HG03139 (cell line): Measurements from ENCODE around the gene THBS1.

Experiments used
- ATAC-seq: cut with Tn5 transposase; IDR thresholded peaks from one replicate; pipeline ENCODE4 v1.9.1; 2021; ENCODE audit not compliant: unreplicated experiment

THBS1 gene

DNA sequence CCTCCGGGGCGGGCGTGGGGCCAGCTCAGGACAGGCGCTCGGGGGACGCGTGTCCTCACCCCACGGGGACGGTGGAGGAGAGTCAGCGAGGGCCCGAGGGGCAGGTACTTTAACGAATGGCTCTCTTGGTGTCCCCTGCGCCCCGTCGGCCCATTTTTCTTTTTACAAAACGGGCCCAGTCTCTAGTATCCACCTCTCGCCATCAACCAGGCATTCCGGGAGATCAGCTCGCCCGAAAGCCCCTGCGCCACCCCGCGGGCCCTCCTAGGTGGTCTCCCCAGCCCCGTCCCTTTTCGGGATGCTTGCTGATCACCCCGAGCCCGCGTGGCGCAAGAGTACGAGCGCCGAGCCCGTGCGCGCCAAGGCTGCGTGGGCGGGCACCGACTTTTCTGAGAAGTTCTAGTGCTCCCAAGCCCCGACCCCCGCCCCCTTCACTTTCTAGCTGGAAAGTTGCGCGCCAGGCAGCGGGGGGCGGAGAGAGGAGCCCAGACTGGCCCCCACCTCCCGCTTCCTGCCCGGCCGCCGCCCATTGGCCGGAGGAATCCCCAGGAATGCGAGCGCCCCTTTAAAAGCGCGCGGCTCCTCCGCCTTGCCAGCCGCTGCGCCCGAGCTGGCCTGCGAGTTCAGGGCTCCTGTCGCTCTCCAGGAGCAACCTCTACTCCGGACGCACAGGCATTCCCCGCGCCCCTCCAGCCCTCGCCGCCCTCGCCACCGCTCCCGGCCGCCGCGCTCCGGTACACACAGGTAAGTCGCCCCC, at the start of gene THBS1:
Gene THBS1 (plus strand): TSS at position 595 of the 757 bp plus-strand sequence. CDS start 779 bp downstream, outside the sequence.
- ATAC-seq: peak; percentile 25

DNA sequence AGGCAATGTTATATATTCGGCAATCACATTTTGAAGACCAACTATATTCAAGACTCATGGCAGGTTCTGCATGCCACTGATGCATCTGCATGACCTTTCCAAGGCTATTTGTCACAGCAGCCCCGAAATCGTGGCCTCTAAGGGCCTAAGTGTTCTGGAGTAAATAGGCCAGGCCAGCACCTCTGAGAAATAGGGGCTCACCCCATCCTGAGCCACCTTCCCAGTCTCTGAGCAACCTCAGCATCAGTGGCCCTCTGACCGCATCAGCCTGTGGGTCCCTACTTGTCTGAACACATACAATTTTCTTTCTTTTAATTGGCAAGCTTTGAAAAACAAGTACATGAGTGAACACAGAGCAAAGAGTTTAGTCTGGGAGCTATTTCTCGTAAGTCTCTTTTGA, 45.9 kb upstream of the THBS1 start:
- no peak for ATAC-seq

DNA sequence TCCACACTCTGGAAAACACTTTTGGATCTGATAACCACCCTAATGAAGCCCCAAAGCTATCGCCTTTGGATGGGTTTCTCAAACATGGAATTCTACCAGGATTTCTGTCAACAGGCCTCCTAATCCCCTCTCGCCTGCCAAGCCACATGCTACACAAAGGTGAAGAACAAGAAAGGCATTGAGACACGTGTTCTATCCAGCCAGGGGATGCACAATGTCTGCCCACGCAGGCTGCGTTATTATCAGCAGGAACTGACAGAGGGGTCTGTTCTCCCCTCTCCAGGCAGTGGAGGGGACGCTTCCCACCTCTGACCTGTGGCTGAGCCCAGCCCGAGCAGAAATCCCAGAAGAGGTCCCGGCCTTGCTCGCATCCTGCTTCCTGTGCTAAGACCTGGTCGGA, 45.4 kb upstream of the THBS1 start:
- ATAC-seq: no peak

DNA sequence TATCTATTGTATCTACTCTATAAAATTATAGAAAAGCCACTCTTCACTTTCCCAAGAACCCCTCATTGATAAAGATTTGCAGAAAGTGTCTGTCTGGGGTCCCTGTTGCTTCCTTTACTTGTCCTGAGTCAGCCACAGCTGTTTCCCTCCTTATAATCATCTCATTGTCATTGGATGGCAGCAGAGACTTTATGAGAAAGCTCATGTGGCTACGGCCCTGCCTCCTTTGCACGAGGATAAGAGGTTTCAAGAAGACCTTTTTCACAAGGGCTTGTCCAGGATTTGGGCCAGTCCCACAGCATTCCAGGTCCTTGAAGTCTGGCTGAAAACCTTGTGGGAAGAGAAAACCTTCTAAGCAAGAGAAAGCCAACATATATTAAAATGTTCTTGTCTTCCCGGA, 41.9 kb upstream of the THBS1 start:
- ATAC-seq: no peak

- ATAC-seq: no peak
Observed at GRCh38 chr15:39539466-39539865, 41.4 kb upstream of the THBS1 start.

DNA sequence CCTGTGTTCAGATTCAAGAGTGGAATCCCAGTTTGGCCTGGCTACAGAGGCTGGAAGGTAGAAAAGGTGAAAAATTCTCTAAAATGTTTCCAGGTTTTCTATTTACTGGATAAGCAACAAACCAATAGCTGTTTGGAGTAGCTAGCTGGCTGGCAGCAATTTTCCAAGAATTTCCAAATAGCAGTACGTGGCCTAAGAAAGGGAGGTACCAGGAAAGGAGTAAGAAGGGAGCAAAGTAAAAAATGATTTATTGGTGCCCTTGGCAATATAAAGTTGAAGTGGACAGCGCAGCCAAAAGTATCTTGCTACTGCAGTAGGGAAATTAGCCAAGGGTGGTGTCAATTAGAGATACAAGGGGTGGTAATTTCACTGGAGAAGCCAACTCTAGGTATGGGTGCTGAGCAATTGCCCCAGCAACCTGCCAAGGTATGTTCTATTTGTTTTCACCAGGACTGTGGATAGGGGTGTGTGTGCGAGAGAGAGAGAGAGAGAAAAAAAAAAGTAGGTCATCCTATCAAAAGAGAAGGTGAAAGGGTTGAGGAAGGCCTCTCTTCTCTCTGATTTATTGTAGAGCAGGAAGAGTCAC, 40.8 kb upstream of the THBS1 start:
- ATAC-seq: no peak

- ATAC-seq: no peak
Observed at GRCh38 chr15:39542385-39543065, 38.4 kb upstream of the THBS1 start.

GRCh38 chr15:39543651-39544050, 37.2 kb upstream of the THBS1 start:
- no peak for ATAC-seq

DNA sequence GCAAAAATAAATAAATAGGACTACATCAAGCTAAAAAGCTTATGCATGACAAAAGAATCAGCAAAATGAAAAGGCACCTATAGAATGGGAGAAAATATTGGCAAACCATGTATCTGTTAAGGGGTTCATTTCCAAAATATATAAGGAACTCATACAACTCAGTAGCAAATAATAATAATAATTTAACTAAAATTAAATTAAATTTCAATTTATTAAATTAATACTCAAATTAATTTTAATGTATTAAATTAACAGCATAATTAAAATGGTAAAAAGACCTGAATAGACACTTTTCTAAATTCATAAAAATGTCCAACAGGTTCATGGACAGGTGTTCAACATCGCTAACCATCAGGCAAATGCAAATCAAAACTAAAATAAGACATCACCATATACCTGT, 34.0 kb upstream of the THBS1 start:
- ATAC-seq: no peak

- no peak for ATAC-seq
Observed at GRCh38 chr15:39548561-39548960, 32.3 kb upstream of the THBS1 start.

DNA sequence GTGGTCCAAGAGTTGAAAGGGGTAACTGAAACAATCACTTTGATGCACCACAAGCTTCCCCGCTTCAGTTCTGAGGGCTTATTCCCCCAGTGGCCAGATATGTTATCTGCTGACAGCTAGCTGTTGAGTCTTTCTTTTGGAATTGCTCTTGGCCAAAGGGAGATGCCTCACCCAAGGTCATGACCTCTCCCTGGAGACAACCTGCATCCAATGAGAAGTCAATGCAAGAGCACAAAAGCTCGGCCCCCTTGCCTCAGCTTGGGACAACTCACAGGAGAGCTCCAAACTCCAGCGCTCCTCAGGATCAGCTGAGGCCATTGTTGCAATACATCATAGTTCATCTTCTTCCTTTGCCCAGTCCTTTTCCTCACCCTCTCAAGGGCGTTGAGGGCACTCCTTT, 31.0 kb upstream of the THBS1 start:
- no peak for ATAC-seq

GRCh38 chr15:39551476-39551875, 29.4 kb upstream of the THBS1 start:
- no peak for ATAC-seq

- ATAC-seq: no peak
Observed at GRCh38 chr15:39552556-39552955, 28.3 kb upstream of the THBS1 start.

GRCh38 chr15:39553947-39554693, 26.8 kb upstream of the THBS1 start:
- no peak for ATAC-seq

DNA sequence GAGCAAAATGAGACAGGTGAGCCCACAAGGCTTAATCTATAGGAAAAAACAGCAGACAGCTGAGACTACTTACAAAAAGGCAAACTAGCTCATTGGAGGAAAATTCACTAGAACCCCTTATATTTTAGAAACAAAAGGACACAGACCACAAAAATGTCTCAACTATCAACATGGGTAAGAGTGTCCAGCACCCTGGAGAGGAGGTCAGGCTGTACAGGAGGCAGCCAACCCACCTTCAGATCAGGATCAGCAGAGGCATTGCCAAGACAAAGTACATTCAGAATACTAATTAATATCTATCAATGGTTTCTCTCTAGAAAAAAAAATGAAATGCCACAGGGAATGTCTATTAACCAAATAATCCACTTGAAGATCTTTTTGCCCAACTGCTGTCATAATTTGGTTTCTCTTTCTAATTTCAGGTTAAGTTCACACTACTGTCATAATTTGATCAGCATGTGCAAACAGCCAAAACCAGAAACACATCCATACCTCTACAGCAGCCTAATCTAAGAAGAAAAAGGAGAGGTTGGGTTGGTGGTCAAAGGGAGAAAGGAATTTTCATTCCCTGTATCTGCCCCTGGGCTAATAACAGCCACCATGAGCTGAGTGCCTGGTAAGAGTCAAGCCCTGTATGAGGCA, 26.0 kb upstream of the THBS1 start:
- no peak for ATAC-seq

- no peak for ATAC-seq
Observed at GRCh38 chr15:39555885-39556284, 25.0 kb upstream of the THBS1 start.

GRCh38 chr15:39556461-39556860, 24.4 kb upstream of the THBS1 start:
- ATAC-seq: no peak

DNA sequence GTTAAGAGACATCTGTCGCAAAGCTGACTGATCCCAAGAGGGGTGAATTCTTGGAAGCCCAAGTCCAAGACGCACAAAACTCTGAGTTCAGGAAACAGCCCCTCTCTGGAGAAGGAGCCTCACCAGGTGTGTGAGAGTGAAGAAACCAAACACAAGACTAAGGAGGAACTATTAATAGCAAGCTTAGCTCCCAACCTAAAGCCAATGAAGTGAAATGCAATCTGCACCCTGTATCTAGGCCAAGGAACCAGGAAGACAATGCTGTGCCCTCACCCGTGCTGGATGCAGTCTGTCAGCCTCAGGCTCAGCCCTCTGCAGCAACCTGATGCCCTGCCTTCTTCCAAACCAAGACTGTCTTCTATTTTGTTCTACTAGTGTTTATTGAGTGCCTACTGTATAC, 22.5 kb upstream of the THBS1 start:
- ATAC-seq: no peak

DNA sequence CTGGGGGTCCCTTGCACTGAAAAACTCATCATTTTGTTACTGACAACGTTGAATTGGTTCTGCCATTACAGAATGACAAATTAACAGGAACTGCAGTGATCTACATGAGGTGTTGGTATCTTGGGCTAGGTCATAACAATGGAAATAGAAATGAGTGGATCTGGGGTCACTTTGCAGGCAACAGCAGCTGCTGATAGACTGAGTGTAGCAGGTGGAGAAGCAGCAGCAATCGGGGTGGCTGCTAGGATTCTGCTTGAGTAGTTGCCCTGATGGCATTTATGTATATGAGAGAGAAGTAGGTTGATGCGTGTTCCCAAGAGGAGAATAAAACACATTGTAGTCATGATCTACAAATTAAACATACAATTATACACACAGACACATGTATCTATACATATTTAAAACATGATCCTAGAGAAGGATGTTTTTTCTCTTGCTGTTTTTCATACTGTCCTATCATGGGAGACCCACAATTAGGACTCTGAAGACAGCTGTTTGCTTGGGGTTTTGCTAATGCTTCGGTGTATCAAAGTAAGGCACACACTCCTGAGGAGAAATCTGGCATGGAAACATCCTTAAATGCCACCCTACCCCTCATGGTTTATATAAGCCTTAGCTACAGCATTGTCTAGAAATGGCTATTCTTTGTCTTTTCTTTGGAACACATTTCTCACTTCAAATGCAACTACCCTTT, 15.8 kb upstream of the THBS1 start:
- no peak for ATAC-seq

DNA sequence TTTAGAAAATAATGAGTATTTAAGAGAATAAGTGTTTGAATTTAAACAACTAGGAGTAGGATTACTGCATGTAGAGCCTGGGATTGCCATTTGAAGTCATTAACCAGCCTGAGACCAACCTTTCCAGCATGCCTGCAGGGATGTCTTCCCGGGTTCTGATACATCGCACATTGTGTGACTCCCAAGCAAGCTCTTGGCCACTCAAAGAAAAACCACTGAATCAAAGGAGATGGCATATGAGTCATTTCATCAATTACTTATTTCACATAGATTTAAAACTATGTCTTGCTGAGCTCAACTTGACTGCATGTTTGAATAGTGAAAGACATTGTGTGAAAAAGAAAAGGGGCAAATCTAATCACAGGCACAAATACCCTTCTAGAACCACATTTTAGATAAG, 15.0 kb upstream of the THBS1 start:
- ATAC-seq: no peak
